Stimulated activated CD4-positive, alpha-beta T cell treated with anti-CD3 and anti-CD28 coated beads, Interleukin-4, amount 100 ng/mL, for 48 hours (primary cell): Measurements from ENCODE around the gene MRPS2.

ENCODE experiments used
- DNase-seq, 2 donors: peaks; one replicate each; pipeline ENCODE4 v3.0.0-alpha.2; 2020; ENCODE audit warnings: low read depth in 2 of 2

Gene MRPS2

GRCh38 chr9:135480071-135480939, 20.2 kb upstream of the MRPS2 start:
- no peak for DNase-seq

GRCh38 chr9:135480940-135481310, 19.6 kb upstream of the MRPS2 start:
- no peak for DNase-seq

GRCh38 chr9:135482015-135482754, 18.3 kb upstream of the MRPS2 start:
- no peak for DNase-seq

GRCh38 chr9:135484460-135485277, 15.8 kb upstream of the MRPS2 start:
- no peak for DNase-seq

- DNase-seq, result no peak
Measured at GRCh38 chr9:135485385-135485784, 15.1 kb upstream of the MRPS2 start.

GRCh38 chr9:135485832-135486231, 14.7 kb upstream of the MRPS2 start:
- no peak for DNase-seq

- no peak for DNase-seq
Measured at GRCh38 chr9:135486267-135487065, 14.0 kb upstream of the MRPS2 start.

GRCh38 chr9:135487281-135488012, 13.0 kb upstream of the MRPS2 start:
- no peak for DNase-seq

- no peak for DNase-seq
Measured at GRCh38 chr9:135488013-135488330, 12.5 kb upstream of the MRPS2 start.

- no peak for DNase-seq
Measured at GRCh38 chr9:135488527-135488926, 12.0 kb upstream of the MRPS2 start.

GRCh38 chr9:135489188-135489906, 11.1 kb upstream of the MRPS2 start:
- no peak for DNase-seq

GRCh38 chr9:135490166-135490870, 10.2 kb upstream of the MRPS2 start:
- no peak for DNase-seq

GRCh38 chr9:135490980-135491464, 9.5 kb upstream of the MRPS2 start:
- no peak for DNase-seq

GRCh38 chr9:135491764-135492163, 8.7 kb upstream of the MRPS2 start:
- DNase-seq, result no peak

GRCh38 chr9:135492886-135493669, 7.4 kb upstream of the MRPS2 start:
- no peak for DNase-seq

- DNase-seq, result no peak
Measured at GRCh38 chr9:135494791-135495559, 5.5 kb upstream of the MRPS2 start.

GRCh38 chr9:135498381-135499126, 1.9 kb upstream of the MRPS2 start:
- no peak for DNase-seq
